ENCODE measurements around the gene AKR1B1. TPM values are rescaled to one million over a fixed set of nuclear protein-coding genes. Genes with fewer than 3 reads are reported as not detected.

AKR1B1 gene
- total RNA-seq, 1 experiment from 2014 or later: 135 TPM

DNA sequence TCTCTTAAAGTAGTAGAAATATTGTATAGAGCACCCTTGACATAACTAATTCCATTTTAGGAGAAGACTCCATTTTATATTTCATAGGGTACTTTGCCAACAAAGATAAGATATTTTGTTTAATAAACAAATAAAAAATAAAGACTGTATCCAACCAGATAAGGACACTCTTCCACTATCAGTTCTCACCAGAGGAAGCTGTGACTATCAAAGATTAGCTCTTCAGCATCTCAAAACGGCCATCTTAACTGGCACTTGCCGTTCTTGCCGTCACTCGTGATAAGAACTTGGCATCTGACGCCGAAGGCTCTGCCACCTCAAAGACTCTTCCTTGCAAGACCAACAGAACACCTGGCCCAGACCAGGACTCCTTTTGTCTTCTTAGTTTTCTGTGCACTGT lies 26.3 kb upstream of the AKR1B1 start (continued):
- TF ChIP-seq, protein P1, sequence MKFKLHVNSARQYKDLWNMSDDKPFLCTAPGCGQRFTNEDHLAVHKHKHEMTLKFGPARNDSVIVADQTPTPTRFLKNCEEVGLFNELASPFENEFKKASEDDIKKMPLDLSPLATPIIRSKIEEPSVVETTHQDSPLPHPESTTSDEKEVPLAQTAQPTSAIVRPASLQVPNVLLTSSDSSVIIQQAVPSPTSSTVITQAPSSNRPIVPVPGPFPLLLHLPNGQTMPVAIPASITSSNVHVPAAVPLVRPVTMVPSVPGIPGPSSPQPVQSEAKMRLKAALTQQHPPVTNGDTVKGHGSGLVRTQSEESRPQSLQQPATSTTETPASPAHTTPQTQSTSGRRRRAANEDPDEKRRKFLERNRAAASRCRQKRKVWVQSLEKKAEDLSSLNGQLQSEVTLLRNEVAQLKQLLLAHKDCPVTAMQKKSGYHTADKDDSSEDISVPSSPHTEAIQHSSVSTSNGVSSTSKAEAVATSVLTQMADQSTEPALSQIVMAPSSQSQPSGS (CRISPR knock-in tag; IDR thresholded peaks at IDR 0.05; ENCODE audit: borderline replicate concordance, low read depth): no peak
- TF ChIP-seq, protein P2, sequence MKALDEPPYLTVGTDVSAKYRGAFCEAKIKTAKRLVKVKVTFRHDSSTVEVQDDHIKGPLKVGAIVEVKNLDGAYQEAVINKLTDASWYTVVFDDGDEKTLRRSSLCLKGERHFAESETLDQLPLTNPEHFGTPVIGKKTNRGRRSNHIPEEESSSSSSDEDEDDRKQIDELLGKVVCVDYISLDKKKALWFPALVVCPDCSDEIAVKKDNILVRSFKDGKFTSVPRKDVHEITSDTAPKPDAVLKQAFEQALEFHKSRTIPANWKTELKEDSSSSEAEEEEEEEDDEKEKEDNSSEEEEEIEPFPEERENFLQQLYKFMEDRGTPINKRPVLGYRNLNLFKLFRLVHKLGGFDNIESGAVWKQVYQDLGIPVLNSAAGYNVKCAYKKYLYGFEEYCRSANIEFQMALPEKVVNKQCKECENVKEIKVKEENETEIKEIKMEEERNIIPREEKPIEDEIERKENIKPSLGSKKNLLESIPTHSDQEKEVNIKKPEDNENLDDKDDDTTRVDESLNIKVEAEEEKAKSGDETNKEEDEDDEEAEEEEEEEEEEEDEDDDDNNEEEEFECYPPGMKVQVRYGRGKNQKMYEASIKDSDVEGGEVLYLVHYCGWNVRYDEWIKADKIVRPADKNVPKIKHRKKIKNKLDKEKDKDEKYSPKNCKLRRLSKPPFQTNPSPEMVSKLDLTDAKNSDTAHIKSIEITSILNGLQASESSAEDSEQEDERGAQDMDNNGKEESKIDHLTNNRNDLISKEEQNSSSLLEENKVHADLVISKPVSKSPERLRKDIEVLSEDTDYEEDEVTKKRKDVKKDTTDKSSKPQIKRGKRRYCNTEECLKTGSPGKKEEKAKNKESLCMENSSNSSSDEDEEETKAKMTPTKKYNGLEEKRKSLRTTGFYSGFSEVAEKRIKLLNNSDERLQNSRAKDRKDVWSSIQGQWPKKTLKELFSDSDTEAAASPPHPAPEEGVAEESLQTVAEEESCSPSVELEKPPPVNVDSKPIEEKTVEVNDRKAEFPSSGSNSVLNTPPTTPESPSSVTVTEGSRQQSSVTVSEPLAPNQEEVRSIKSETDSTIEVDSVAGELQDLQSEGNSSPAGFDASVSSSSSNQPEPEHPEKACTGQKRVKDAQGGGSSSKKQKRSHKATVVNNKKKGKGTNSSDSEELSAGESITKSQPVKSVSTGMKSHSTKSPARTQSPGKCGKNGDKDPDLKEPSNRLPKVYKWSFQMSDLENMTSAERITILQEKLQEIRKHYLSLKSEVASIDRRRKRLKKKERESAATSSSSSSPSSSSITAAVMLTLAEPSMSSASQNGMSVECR (CRISPR knock-in tag; IDR thresholded peaks at IDR 0.05; ENCODE audit: borderline replicate concordance): no peak

GRCh38 chr7:134483296-134483695 lies 24.4 kb upstream of the AKR1B1 start:
- ChIA-PET POLR2A (no interaction called here), CTCF (interaction anchor here (0.9 kb wide), 1 partner anchor 64 kb away, joined by 3 read pairs; no protein-coding TSS in a partner anchor)
- Mint-ChIP-seq H3K4me3 (no peak overlapping the region), H3K9me3 (peaks cover 26% of the 10 kb centered on the region), H3K4me1 (peaks cover 14% of the 10 kb centered on the region), H3K27me3 (ENCODE audit: low read depth) (peaks cover 3% of the 10 kb centered on the region; the same call in 1 of the 2 replicates), H3K36me3 (peaks cover 4% of the 10 kb centered on the region), H3K27ac (no peak overlapping the region)
- DNase-seq (ENCODE audit: low spot score) (no peak), ATAC-seq (no peak)
- TF ChIP-seq, protein P3, sequence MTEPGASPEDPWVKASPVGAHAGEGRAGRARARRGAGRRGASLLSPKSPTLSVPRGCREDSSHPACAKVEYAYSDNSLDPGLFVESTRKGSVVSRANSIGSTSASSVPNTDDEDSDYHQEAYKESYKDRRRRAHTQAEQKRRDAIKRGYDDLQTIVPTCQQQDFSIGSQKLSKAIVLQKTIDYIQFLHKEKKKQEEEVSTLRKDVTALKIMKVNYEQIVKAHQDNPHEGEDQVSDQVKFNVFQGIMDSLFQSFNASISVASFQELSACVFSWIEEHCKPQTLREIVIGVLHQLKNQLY (CRISPR knock-in tag; IDR thresholded peaks at IDR 0.05): no peak
- TF ChIP-seq ETV6 (CRISPR knock-in tag; IDR thresholded peaks at IDR 0.05): no peak
- no peak for TF ChIP-seq HMGXB4 (CRISPR knock-in tag; IDR thresholded peaks at IDR 0.05)
- TF ChIP-seq KAT7 (CRISPR knock-in tag; IDR thresholded peaks at IDR 0.05; ENCODE audit: borderline replicate concordance): no peak
- TF ChIP-seq TEAD1 (CRISPR knock-in tag; IDR thresholded peaks at IDR 0.05): no peak
- peak; percentile 57 for TF ChIP-seq GABPB1 (CRISPR knock-in tag; IDR thresholded peaks at IDR 0.05)

DNA sequence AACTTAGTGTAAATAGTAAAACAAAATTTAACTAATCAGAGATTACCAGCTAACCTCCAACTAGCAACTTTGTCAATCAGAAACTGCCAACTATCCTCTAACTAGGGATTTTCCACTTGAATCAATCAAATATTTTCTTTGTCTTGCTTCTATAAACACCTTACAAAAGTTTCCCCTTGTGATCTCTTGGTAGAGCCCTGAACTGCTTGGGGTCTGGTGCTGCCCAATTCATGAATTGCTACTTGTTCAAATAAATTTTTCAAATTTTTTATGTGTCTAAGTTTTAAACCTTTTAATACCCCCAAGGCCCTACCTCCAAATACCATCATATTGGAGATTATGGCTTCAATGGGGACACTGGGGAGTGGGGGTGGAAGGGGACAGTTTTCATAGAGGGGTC lies 24.0 kb upstream of the AKR1B1 start:
- DNase-seq (ENCODE audit: low spot score) (no peak), ATAC-seq (no peak)
- Mint-ChIP-seq H3K36me3 (peaks cover 4% of the 10 kb centered on the region), H3K27me3 (ENCODE audit: low read depth) (peaks cover 3% of the 10 kb centered on the region; the same call in 1 of the 2 replicates), H3K4me1 (peaks cover 14% of the 10 kb centered on the region), H3K27ac (no peak overlapping the region), H3K4me3 (no peak overlapping the region), H3K9me3 (peaks cover 22% of the 10 kb centered on the region)
- ChIA-PET POLR2A (no interaction called here), CTCF (interaction anchor here (0.9 kb wide), 1 partner anchor 65 kb away, joined by 3 read pairs; no protein-coding TSS in a partner anchor)
- TF ChIP-seq CBFB (CRISPR knock-in tag; IDR thresholded peaks at IDR 0.05; ENCODE audit: low read depth): no peak
- no peak for TF ChIP-seq OVOL2 (CRISPR knock-in tag; IDR thresholded peaks at IDR 0.05; ENCODE audit: borderline replicate concordance)

DNA sequence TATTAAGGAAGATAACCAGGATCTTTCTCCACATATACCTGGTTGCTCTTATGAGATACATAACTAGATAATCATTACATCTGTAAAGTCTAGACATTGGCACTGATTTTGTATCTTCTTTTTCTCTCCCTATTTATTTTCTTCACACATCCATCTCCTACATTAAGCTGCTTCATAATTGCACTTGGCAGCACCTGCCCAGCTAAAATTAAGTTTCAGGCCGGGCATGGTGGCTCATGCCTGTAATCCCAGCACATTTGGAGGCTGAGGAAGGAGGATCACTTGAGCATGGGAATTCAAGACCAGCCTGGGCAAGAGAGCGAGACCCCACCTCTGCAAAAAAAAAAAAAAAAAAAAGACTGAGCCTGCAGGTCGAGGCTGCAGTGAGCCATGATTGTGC lies 22.3 kb upstream of the AKR1B1 start:
- POLR2A ChIA-PET: interaction anchor here (0.9 to 1.2 kb wide), 2 partner anchors 22 to 33 kb away, joined by 3 to 4 read pairs; partner anchors contain the start of gene AKR1B1
- Mint-ChIP-seq H3K27ac (no peak overlapping the region), H3K27me3 (ENCODE audit: low read depth) (no peaks in the 10 kb centered on the region), H3K4me1 (peaks cover 14% of the 10 kb centered on the region), H3K4me3 (no peak overlapping the region), H3K9me3 (peaks cover 8% of the 10 kb centered on the region), H3K36me3 (no peaks in the 10 kb centered on the region)
- ATAC-seq (no peak), DNase-seq (ENCODE audit: low spot score) (no peak)
- TF ChIP-seq, protein P4, sequence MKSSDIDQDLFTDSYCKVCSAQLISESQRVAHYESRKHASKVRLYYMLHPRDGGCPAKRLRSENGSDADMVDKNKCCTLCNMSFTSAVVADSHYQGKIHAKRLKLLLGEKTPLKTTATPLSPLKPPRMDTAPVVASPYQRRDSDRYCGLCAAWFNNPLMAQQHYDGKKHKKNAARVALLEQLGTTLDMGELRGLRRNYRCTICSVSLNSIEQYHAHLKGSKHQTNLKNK (CRISPR knock-in tag; IDR thresholded peaks at IDR 0.05): no peak
- TF ChIP-seq, protein P1 (CRISPR knock-in tag; IDR thresholded peaks at IDR 0.05; ENCODE audit: borderline replicate concordance, low read depth): no peak
- TF ChIP-seq, protein P5, sequence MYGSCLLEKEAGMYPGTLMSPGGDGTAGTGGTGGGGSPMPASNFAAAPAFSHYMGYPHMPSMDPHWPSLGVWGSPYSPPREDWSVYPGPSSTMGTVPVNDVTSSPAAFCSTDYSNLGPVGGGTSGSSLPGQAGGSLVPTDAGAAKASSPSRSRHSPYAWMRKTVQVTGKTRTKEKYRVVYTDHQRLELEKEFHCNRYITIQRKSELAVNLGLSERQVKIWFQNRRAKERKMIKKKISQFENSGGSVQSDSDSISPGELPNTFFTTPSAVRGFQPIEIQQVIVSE (CRISPR knock-in tag; IDR thresholded peaks at IDR 0.05; ENCODE audit: borderline replicate concordance): no peak
- TF ChIP-seq, protein P6, sequence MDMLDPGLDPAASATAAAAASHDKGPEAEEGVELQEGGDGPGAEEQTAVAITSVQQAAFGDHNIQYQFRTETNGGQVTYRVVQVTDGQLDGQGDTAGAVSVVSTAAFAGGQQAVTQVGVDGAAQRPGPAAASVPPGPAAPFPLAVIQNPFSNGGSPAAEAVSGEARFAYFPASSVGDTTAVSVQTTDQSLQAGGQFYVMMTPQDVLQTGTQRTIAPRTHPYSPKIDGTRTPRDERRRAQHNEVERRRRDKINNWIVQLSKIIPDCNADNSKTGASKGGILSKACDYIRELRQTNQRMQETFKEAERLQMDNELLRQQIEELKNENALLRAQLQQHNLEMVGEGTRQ (CRISPR knock-in tag; IDR thresholded peaks at IDR 0.05): no peak
- CTCF ChIA-PET: interaction anchor here (0.6 to 4.4 kb wide), 9 partner anchors 11 to 73 kb away, joined by 3 to 29 read pairs (median 3); partner anchors contain the start of gene AKR1B1
